Mesodermal cell (in vitro differentiated cells): Measurements from ENCODE around the gene CELA3A.
A peak's percentile ranks its signal among the peaks of the same experiment; 100 is the strongest.
"Not testable (repeated sequence)": the region's sequence is repeated elsewhere in the genome, so short reads cannot be mapped to it uniquely, and the experiment has no call there.

Experiments
- H3K27ac ChIP-seq: 2 replicates; pipeline ENCODE4 v1.7.0; 2013; ENCODE audit warnings: mild to moderate bottlenecking, low read depth, low read length, moderate library complexity; ENCODE audit not compliant: severe bottlenecking
- H3K36me3 ChIP-seq: 2 replicates; pipeline ENCODE4 v1.7.1; 2013; ENCODE audit warnings: mild to moderate bottlenecking, low read length, moderate library complexity; ENCODE audit not compliant: control insufficient read depth, insufficient read depth
- H3K4me1 ChIP-seq: one replicate; pipeline ENCODE4 v1.7.1; 2013; ENCODE audit warnings: mild to moderate bottlenecking, low read length; ENCODE audit not compliant: insufficient read depth, control insufficient read depth, poor library complexity, severe bottlenecking
- H3K4me3 ChIP-seq: 2 replicates; pipeline ENCODE4 v1.7.0; 2013; ENCODE audit warnings: low read length, control low read depth, mild to moderate bottlenecking; ENCODE audit not compliant: insufficient read depth, poor library complexity, severe bottlenecking; ENCODE audit errors: extremely low read depth
- H3K9me3 ChIP-seq: 2 replicates; pipeline ENCODE4 v1.7.1; 2013; ENCODE audit warnings: mild to moderate bottlenecking, low read length, moderate library complexity; ENCODE audit not compliant: control insufficient read depth
- WGBS, 2 experiments: methylation state at CpG; one replicate each; pipeline ENCODE4 v1.1.5; 2013; ENCODE audit warnings: missing lambda C conversion rate in 2 of 2; ENCODE audit not compliant: insufficient coverage in 2 of 2; 5-methylcytosine and 5-hydroxymethylcytosine counted together

CELA3A gene

DNA sequence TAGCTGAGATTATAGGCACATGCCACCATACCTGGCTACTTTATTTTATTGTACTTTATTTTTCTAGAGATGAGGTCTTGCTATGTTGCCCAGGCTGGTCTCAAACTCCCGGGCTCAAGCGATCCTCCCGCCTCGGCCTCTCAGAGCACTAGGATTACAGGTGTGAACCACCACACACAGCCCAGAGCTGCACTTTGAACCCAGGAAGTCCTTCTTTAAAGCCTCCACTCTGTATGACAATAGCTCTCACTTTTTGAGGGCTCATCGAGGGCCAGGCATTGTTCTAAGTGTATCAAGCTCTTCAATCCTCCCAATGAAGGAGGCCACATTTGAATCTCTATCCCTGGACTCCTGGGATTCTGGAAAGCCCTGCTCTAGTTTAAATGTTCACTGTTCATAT is 1.0 kb downstream of the CELA3A start:
- not testable (repeated sequence) for H3K9me3 ChIP-seq, H3K36me3 ChIP-seq, H3K4me1 ChIP-seq, H3K4me3 ChIP-seq, H3K27ac ChIP-seq
- WGBS, 2 experiments: 88 to 90% methylated on average over 1 of the region's 5 CpGs

- H3K27ac ChIP-seq, H3K4me1 ChIP-seq, H3K36me3 ChIP-seq, H3K4me3 ChIP-seq, H3K9me3 ChIP-seq: not testable (repeated sequence)
- 86 to 100% methylated on average over 1 to 2 of the region's 8 CpGs for WGBS, 2 experiments
Measured at GRCh38 chr1:22002875-22003274, 1.4 kb downstream of the CELA3A start.

DNA sequence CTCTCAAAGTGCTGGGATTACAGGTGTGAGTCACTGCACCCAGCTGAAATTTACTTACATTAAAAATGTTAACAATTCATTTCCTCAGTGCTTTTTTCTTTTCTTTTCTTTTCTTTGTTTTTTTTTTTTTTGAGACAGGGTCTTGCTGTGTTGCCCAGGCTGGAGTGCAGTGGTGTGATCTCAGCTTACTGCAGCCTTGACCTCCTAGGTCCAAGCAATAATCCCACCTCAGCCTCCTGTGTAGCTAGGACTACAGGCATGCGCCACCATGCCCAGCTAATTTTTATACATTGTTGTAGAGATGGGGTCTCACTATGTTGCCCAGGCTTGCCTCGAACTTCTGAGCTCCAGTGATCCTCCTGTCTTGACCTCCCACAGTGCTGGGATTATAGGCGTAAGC is 2.5 kb downstream of the CELA3A start:
- not testable (repeated sequence) for H3K9me3 ChIP-seq, H3K36me3 ChIP-seq, H3K27ac ChIP-seq, H3K4me3 ChIP-seq, H3K4me1 ChIP-seq
- no CpG with 5 or more reads among the region's 3 CpGs for WGBS, 2 experiments

DNA sequence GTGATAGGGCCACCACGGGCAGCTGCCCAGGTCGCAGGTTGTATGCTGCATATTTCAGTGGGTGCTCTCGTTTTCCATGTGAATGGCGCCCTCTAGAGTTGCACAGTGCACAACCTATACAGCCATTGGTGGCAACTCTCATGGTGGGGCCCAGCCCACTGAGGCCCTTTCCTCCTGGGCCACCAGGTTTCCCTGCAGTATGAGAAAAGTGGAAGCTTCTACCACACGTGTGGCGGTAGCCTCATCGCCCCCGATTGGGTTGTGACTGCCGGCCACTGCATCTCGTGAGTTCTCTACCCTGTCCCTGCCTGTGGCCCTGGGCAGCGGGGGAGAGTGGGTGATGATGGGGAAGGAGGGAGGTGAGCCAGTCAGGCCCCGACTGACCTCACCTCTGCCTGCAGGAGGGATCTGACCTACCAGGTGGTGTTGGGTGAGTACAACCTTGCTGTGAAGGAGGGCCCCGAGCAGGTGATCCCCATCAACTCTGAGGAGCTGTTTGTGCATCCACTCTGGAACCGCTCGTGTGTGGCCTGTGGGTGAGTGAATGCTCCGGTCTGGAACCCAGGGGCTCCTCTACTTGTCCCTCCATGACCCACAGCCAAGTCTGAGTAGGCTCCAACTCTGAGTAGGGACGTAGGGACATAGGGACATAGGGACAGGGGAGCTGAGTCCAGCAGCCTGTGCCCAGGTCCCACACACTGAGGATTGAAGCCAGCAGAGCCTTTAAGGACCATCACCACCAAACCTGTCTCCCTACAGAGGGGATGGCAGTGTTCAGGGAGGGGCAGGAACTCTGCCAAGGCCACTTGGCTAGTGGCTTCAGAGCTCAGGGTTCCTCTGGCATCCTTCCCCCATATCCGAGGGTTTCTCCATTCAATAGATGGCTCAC is 4.0 kb downstream of the CELA3A start:
- 67 to 83% methylated on average over 14 to 15 of the region's 18 CpGs for WGBS, 2 experiments
- H3K27ac ChIP-seq, H3K4me1 ChIP-seq, H3K36me3 ChIP-seq, H3K9me3 ChIP-seq, H3K4me3 ChIP-seq: not testable (repeated sequence)

DNA sequence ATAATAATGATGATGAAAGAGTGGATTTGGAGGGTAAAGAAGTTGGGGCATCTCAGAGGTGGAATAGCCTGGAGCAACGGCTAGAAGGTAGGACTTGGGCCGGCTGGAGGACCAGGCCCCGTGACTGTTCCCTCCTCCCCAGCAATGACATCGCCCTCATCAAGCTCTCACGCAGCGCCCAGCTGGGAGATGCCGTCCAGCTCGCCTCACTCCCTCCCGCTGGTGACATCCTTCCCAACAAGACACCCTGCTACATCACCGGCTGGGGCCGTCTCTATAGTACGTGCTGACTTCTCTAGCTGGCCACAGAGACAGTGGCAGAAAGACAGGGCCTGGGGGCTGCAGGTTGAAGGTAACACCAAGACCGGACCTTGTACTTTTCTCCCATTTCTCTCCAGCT is 5.3 kb downstream of the CELA3A start:
- 88% methylated on average over 6 of the region's 13 CpGs; no CpG with 5 or more reads in 1 of the 2 experiments for whole genome bisulfite sequencing, 2 experiments
- not testable (repeated sequence) for H3K9me3 ChIP-seq, H3K27ac ChIP-seq, H3K4me3 ChIP-seq, H3K4me1 ChIP-seq, H3K36me3 ChIP-seq

DNA sequence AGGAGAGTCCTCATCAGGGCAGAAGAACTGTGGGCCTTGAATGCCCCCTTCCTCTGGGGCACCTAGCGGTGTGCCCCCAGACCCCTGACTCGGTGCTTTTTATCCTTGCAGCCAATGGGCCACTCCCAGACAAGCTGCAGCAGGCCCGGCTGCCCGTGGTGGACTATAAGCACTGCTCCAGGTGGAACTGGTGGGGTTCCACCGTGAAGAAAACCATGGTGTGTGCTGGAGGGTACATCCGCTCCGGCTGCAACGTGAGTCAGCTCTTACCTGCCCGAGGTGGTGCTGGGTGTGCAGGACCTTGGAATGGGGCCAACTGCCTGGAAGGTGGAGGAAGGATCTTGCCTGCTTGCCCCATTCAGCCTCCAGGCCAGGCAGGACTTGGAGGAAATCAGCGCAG is 5.8 kb downstream of the CELA3A start:
- H3K9me3 ChIP-seq, H3K4me3 ChIP-seq, H3K36me3 ChIP-seq, H3K4me1 ChIP-seq, H3K27ac ChIP-seq: not testable (repeated sequence)
- WGBS, 2 experiments: 83 to 92% methylated on average over 2 to 5 of the region's 10 CpGs

DNA sequence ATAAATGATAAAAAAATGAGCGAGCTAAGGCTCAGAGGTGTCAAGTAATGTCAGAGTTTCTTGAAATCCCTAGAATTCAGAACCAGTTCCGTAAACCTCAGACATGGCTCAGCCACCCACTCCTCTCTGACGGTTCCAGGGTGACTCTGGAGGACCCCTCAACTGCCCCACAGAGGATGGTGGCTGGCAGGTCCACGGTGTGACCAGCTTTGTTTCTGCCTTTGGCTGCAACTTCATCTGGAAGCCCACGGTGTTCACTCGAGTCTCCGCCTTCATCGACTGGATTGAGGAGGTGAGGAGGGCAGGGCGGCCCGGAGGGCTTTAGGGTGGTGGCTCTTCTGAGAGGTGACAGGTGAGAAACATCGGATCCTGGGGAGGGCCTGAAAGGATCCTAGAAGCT is 8.1 kb downstream of the CELA3A start:
- WGBS, 2 experiments: 79 to 88% methylated on average over 1 to 3 of the region's 11 CpGs
- not testable (repeated sequence) for H3K36me3 ChIP-seq, H3K4me3 ChIP-seq, H3K27ac ChIP-seq, H3K9me3 ChIP-seq, H3K4me1 ChIP-seq

- 80% methylated on average over 1 of the region's 4 CpGs; no CpG with 5 or more reads in 1 of the 2 experiments for WGBS, 2 experiments
- H3K9me3 ChIP-seq: not testable (repeated sequence)
Measured at GRCh38 chr1:22012752-22013151, 11.3 kb downstream of the CELA3A start.

GRCh38 chr1:22014575-22015206 is 13.2 kb downstream of the CELA3A start:
- not testable (repeated sequence) for H3K4me1 ChIP-seq, H3K9me3 ChIP-seq, H3K4me3 ChIP-seq, H3K36me3 ChIP-seq, H3K27ac ChIP-seq
- WGBS, 2 experiments: 90 to 92% methylated on average over 10 to 11 of the region's 13 CpGs

More at GRCh38 chr1:22012752-22013151, 11.3 kb downstream of the CELA3A start:
- H3K36me3 ChIP-seq, H3K4me1 ChIP-seq, H3K4me3 ChIP-seq, H3K27ac ChIP-seq: not testable (repeated sequence)

DNA sequence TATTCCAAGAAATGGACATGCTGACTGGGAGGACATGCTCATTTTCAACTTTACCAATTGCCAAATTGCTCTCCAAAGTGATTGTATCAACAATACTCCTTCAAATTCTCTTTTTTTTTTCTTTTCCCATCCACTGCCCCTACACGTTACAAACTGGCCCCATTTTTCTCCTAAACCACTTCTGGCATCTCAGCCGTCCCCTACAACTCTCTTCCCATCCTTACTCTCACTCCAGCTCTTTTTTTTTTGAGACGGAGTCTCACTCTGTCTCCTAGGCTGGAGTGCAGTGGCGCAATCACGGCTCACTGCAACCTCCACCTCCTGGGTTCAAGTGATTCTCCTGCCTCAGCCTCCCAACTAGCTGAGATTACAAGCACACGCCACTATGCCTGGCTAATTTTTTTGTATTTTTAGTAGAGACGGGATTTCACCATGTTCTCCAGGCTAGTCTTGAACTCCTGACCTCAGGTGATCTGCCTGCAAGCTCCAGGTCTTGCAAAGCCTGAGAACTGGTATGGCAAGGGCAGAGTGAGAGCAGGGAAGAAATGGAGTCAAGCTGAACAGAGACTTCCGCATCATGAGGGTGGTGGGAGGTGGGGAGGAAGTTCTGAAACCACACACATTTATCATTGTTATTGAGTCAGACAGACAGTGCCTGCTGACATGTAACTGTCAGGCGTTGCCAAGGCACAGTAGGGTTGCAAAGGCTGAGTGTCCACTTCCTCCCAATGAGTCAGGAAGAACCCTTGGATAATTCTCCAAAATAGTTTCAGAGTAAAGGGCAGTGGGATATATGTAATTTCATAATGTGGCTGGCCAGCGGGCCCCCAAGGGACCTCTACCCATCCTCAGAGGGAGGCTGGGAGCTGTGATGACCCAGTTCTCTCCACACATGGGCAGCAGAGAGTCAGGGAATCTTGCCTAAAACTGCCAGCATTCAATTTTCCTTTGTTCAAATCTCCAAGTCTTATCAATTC is 17.4 kb downstream of the CELA3A start:
- peaks cover 9% of the 10 kb centered on the region for H3K4me1 ChIP-seq
- WGBS, 2 experiments: 74 to 76% methylated on average over 8 to 9 of the region's 10 CpGs
- peak overlapping the region; percentile 59 for H3K27ac ChIP-seq
- H3K36me3 ChIP-seq: no peaks in the 10 kb centered on the region
- H3K9me3 ChIP-seq: no peaks in the 10 kb centered on the region
- no peak overlapping the region for H3K4me3 ChIP-seq
